Fibroblast of villous mesenchyme (primary cell): Measurements from ENCODE around the gene SLC25A34. TPM values are rescaled to one million over a fixed set of nuclear protein-coding genes. Genes with fewer than 3 reads are reported as not detected.

Experiments used
- DNase-seq: peaks from one replicate; pipeline ENCODE4 v3.0.0-alpha.2; 2010; ENCODE audit warnings: low read depth
- H3K4me3 ChIP-seq: 2 replicates; pipeline ENCODE4 v1.5.1; 2011; ENCODE audit warnings: low read depth, mild to moderate bottlenecking, low read length
- CTCF ChIP-seq: IDR thresholded peaks from 2 replicates; pipeline ENCODE4 v1.5.1; 2012; ENCODE audit warnings: low read depth, mild to moderate bottlenecking, low read length; ENCODE audit not compliant: insufficient read depth
- total RNA-seq: library from RNA; depleted of rRNA; stranded (reverse); fragments of >200 nt; gene quantifications from 2 replicates; pipeline ENCODE4 v1.2.3, GENCODE V29; 2012

The SLC25A34 gene
- total RNA-seq, 1 donor = 0.43 TPM

DNA sequence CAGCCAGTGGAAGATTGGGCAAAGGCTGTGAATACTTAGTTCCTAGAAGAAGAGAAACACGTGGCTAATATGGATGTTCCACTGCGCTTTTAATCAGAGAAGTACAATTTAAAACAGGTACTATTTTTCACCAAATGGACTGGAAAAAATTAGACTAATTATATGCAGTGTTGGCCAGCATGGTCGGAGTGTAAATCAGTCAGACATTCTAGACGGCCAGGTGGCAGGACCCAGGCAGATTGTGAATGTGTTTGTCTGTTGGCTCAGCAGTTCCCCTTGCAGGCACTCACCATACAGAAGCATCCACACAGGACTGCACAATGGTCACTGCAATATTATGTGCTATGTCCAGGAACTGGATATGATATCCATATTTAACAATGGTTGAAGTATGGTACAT is 23.9 kb upstream of the SLC25A34 start:
- no peak for TF ChIP-seq CTCF
- H3K4me3 ChIP-seq = no peak overlapping the region
- no peak for DNase-seq

- H3K4me3 ChIP-seq = no peak overlapping the region
- TF ChIP-seq CTCF = no peak
- DNase-seq = peak; percentile 81
These were observed 21.5 kb upstream of the SLC25A34 start for GRCh38 chr1:15714406-15715136.

DNA sequence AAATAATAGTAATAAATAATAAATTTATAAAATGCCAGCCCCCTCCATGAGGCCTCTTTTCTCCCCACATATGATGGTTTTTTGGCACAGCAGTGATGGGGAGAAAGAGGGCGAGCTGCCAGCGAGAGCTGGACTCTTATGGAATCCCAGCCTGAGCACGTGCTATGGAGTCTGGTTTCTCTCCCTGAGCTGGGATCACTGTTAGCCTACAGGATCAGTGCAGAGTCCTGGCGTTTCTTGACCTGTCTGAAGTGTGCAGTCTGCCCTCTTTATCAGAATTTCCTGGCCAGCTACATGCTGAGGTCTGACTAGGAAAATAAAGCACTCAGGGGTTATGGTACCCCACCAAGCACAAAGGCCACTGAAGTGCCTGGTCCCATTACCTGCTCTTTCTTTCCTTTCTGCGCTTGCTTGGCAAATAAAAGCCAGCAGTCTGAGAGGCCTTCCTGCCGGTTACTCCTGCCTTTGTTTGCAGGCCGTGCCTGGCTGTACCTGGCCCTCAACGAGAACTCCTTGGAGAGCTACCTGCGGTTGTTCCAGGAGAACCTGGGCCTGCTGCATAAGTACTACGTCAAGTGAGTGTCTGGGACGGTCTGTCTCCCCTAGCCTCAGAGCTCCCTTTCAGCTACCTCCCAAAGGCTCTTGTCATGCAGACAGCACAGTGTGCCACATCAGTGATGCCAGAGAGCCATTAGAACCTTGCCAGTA is 18.5 kb upstream of the SLC25A34 start:
- DNase-seq = peak; percentile 25
- no peak for TF ChIP-seq CTCF
- no peak overlapping the region for H3K4me3 ChIP-seq

GRCh38 chr1:15718199-15718601 is 17.9 kb upstream of the SLC25A34 start:
- no peak for DNase-seq
- TF ChIP-seq CTCF = no peak
- H3K4me3 ChIP-seq = no peak overlapping the region

DNA sequence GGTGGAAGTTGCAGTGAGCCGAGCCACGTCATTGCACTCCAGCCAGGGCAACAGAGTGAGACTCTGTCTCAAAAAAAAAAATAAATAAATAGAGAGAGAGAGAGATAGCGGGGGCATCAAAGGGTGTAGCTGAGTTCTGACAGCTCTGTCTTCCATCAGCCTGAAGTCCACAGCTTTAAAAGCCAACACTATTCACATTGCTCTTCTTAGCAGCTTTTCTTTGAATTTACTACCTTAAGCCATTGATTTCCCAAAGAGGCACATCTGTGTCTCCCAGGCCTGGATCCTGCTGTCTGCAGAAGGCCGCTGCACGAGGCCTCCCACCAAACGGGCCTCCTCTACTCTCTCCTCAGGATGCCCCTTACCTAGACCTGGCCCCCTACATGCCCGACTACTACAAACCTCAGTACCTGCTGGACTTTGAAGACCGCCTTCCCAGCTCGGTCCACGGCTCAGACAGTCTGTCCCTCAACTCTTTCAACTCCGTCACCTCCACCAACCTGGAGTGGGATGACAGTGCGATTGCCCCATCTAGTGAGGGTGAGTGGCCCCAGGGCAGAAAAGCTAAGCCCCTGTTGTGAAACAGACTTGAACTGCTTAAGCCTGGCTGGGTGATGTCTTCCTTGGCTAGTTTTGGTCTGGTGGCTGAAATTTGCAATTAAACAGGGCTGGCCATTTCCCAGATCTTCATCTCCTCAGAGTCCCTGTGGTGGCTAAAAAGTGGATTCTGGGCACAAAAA is 16.5 kb upstream of the SLC25A34 start:
- DNase-seq = peak; percentile 53
- no peak for TF ChIP-seq CTCF
- no peak overlapping the region for H3K4me3 ChIP-seq

DNA sequence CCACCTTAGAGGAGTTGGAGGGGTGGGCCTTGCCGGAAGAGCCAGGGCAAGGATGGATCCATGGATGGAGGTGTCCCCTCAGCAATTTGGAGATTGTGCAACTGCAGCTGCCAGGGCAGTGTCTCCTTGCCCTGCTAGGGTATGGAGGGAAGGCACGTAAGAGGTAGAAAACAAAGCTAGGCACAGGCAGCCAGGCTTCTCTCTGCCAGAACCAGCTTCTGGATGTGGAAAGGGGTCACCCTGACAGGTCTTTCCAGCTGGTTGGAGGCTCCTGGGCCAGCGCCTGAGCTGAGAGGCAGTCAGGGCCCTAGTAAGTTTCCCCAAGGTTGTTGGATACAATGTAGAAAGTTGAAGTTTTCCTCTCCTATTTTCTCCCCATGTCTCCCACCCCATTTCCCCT is 15.2 kb upstream of the SLC25A34 start:
- DNase-seq = no peak
- H3K4me3 ChIP-seq = no peak overlapping the region

More for the DNA sequence above, 15.2 kb upstream of the SLC25A34 start:
- TF ChIP-seq CTCF = no peak
